K562 (cell line): ENCODE results near the gene CEP68.

Experiments used
- EZH2 ChIP-seq: IDR thresholded peaks from 2 replicates; pipeline ENCODE4 v1.6.1; 2012; ENCODE audit warnings: low read depth, mild to moderate bottlenecking, inconsistent platforms, low read length, borderline replicate concordance
- HMGXB4 ChIP-seq: sonication (generic); formaldehyde crosslinking; IDR thresholded peaks from 2 replicates; pipeline ENCODE4 v1.8.1; 2023; ENCODE audit warnings: mild to moderate bottlenecking, missing genetic modification reagents
- KLF1 ChIP-seq: fragments of 450-650 bp; IDR thresholded peaks from 2 replicates; pipeline ENCODE4 v1.6.1; 2016; ENCODE audit warnings: missing genetic modification characterization, missing compliant biosample characterization
- POLR2A ChIP-seq: fragments of 450-650 bp; conservative IDR thresholded peaks from 2 replicates; pipeline ENCODE4 v1.6.1; 2016
- POLR2AphosphoS5 ChIP-seq: IDR thresholded peaks from 2 replicates; pipeline ENCODE4 v1.6.1; 2011; ENCODE audit warnings: mild to moderate bottlenecking, low read depth, low read length, moderate library complexity; ENCODE audit not compliant: control insufficient read depth, insufficient read depth
- POLR3A ChIP-seq: IDR thresholded peaks from 2 replicates; pipeline ENCODE4 v1.6.1; 2011; ENCODE audit warnings: borderline replicate concordance, mild to moderate bottlenecking, moderate library complexity; ENCODE audit not compliant: insufficient read length, insufficient read depth; ENCODE audit errors: extremely low read depth
- SMAD3 ChIP-seq: fragments of 450-650 bp; formaldehyde crosslinking; conservative IDR thresholded peaks from 2 replicates; pipeline ENCODE4 v1.4.0; 2020; ENCODE audit warnings: mild to moderate bottlenecking
- STAT5B ChIP-seq: fragments of 250-450 bp; sonication (Bioruptor Pico); IDR thresholded peaks from 2 replicates; pipeline ENCODE4 v1.8.0; 2021; ENCODE audit warnings: mild to moderate bottlenecking, inconsistent platforms
- TEAD1 ChIP-seq, 2 experiments: fragments of 450-650 bp in 1 of 2; sonication (generic) in 1 of 2; formaldehyde crosslinking; IDR thresholded peaks; 2 replicates each; pipeline versions ENCODE4 v1.4.0 to v1.8.0; 2020 to 2022; ENCODE audit warnings: mild to moderate bottlenecking in 2 of 2, missing genetic modification reagents in 1 of 2
- ZNF124 ChIP-seq: sonication (generic); formaldehyde crosslinking; IDR thresholded peaks from 2 replicates; pipeline ENCODE4 v1.8.1; 2022; ENCODE audit warnings: missing genetic modification reagents
- TF ChIP-seq, protein P1 (sequence below): IDR thresholded peaks from 2 replicates; pipeline ENCODE4 v1.6.1; 2014; ENCODE audit warnings: antibody characterized with exemption
- TF ChIP-seq, protein P2 (sequence below): fragments of 450-650 bp; IDR thresholded peaks from one replicate; pipeline ENCODE4 v1.6.1; 2018; ENCODE audit warnings: mild to moderate bottlenecking, moderate library complexity; ENCODE audit not compliant: partially characterized antibody

GRCh38 chr2:65092791-65093190 is 36.6 kb downstream of the CEP68 start:
- TF ChIP-seq POLR2AphosphoS5, result no peak
- TF ChIP-seq, protein P1, sequence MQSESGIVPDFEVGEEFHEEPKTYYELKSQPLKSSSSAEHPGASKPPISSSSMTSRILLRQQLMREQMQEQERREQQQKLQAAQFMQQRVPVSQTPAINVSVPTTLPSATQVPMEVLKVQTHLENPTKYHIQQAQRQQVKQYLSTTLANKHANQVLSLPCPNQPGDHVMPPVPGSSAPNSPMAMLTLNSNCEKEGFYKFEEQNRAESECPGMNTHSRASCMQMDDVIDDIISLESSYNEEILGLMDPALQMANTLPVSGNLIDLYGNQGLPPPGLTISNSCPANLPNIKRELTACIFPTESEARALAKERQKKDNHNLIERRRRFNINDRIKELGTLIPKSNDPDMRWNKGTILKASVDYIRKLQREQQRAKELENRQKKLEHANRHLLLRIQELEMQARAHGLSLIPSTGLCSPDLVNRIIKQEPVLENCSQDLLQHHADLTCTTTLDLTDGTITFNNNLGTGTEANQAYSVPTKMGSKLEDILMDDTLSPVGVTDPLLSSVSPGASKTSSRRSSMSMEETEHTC, result no peak
- TF ChIP-seq POLR3A, result no peak
- TF ChIP-seq SMAD3, result no peak
- TF ChIP-seq, protein P2, sequence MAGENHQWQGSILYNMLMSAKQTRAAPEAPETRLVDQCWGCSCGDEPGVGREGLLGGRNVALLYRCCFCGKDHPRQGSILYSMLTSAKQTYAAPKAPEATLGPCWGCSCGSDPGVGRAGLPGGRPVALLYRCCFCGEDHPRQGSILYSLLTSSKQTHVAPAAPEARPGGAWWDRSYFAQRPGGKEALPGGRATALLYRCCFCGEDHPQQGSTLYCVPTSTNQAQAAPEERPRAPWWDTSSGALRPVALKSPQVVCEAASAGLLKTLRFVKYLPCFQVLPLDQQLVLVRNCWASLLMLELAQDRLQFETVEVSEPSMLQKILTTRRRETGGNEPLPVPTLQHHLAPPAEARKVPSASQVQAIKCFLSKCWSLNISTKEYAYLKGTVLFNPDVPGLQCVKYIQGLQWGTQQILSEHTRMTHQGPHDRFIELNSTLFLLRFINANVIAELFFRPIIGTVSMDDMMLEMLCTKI, result no peak
- TF ChIP-seq ZNF124 (CRISPR knock-in tag), result no peak
- TF ChIP-seq STAT5B, result no peak
- TF ChIP-seq POLR2A, result no peak
- TF ChIP-seq HMGXB4 (CRISPR knock-in tag), result no peak
- no peak for TF ChIP-seq TEAD1 (CRISPR knock-in tag; IDR thresholded peaks at IDR 0.05)
- no peak for TF ChIP-seq EZH2
- no peak for TF ChIP-seq KLF1 (tag)
